ENCODE results near the gene ACIN1. TPM values are rescaled to one million over a fixed set of nuclear protein-coding genes. Genes with fewer than 3 reads are reported as not detected.

The ACIN1 gene
- total and polyA plus RNA-seq, 9 of the 15 experiments (the other 6 are each of a cell fraction or from before 2014, with no cell fraction given): 5.0 to 196 (median 129) TPM

DNA sequence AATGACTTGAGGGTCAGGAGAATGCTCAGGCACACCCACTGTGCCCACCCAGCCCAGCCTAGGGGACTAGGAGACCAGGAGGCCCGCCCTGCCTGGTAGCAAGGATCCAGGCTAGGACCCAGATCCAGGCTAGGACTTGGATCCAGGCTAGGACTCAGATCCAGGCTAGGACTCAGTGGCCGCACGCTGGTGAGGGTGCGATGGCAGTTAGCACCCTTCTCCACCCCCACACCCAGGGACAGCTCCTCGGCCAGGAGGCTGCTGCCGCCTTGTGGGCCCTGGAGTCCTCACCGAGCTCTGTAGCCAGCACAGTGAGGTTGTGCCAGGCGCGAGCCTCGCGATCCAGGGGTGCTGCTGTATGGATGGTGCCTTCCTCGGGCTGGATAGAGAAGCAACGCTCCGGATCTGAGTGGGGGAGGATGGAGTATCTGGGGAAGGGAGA, 42.7 kb downstream of the ACIN1 start (continued):
- TF ChIP-seq SMAD3 (CRISPR knock-in tag; conservative IDR thresholded peaks at IDR 0.05) (no peak), SRF (CRISPR knock-in tag; IDR thresholded peaks at IDR 0.05) (no peak), BRD9 (IDR thresholded peaks at IDR 0.05; ENCODE audit: low read depth, partially characterized antibody) (no peak), STAT5A (IDR thresholded peaks at IDR 0.05; ENCODE audit: borderline replicate concordance, low read length) (no peak), RAD21 (CRISPR knock-in tag; conservative IDR thresholded peaks at IDR 0.05 in 1 of 2, IDR thresholded peaks at IDR 0.05 in 1 of 2) (peak; percentile 66 to 89), NFIC (IDR thresholded peaks at IDR 0.05) (0 out of 2 replicates have a peak, but pooled peaks have one; percentile 18), TRIM25 (IDR thresholded peaks at IDR 0.05; ENCODE audit: borderline replicate concordance) (no peak), HSF4 (CRISPR knock-in tag; IDR thresholded peaks at IDR 0.05; ENCODE audit: borderline replicate concordance) (no peak), ZNF12 (CRISPR knock-in tag; IDR thresholded peaks at IDR 0.05) (no peak), ARNT (IDR thresholded peaks at IDR 0.05) (no peak), CREB1 (IDR thresholded peaks at IDR 0.05) (no peak), CREB1 (CRISPR knock-in tag; IDR thresholded peaks at IDR 0.05) (no peak), CC2D1A (IDR thresholded peaks at IDR 0.05) (peak; percentile 69; the same call in 1 of the 2 replicates), E2F6 (IDR thresholded peaks at IDR 0.05; ENCODE audit: borderline replicate concordance in 1 of 2, extremely low read depth in 1 of 2, insufficient read depth in 1 of 2, insufficient read length in 1 of 2, low read depth in 1 of 2, low read length in 1 of 2, poor library complexity in 1 of 2, severe bottlenecking in 1 of 2) (no peak), EHMT2 (IDR thresholded peaks at IDR 0.05) (no peak)
- TF ChIP-seq, protein P1, sequence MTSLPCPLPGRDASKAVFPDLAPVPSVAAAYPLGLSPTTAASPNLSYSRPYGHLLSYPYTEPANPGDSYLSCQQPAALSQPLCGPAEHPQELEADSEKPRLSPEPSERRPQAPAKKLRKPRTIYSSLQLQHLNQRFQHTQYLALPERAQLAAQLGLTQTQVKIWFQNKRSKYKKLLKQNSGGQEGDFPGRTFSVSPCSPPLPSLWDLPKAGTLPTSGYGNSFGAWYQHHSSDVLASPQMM (CRISPR knock-in tag; IDR thresholded peaks at IDR 0.05): no peak
- TF ChIP-seq, protein P2, sequence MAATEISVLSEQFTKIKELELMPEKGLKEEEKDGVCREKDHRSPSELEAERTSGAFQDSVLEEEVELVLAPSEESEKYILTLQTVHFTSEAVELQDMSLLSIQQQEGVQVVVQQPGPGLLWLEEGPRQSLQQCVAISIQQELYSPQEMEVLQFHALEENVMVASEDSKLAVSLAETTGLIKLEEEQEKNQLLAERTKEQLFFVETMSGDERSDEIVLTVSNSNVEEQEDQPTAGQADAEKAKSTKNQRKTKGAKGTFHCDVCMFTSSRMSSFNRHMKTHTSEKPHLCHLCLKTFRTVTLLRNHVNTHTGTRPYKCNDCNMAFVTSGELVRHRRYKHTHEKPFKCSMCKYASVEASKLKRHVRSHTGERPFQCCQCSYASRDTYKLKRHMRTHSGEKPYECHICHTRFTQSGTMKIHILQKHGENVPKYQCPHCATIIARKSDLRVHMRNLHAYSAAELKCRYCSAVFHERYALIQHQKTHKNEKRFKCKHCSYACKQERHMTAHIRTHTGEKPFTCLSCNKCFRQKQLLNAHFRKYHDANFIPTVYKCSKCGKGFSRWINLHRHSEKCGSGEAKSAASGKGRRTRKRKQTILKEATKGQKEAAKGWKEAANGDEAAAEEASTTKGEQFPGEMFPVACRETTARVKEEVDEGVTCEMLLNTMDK (IDR thresholded peaks at IDR 0.05; ENCODE audit: borderline replicate concordance, insufficient read depth, low read depth, low read length, poor library complexity, severe bottlenecking): peak; percentile 18

All from K562 (cell line).